H9 (cell line): Measurements from ENCODE around the gene ST6GAL2. TPM values are rescaled to one million over a fixed set of nuclear protein-coding genes. Genes with fewer than 3 reads are reported as not detected.

ENCODE experiments used
- DNase-seq: peaks from one replicate; pipeline ENCODE4 v3.0.0-alpha.2; 2017
- H2AFZ ChIP-seq: one replicate; pipeline ENCODE4 v1.6.1; 2013; ENCODE audit warnings: mild to moderate bottlenecking, low read length, control low read depth, moderate library complexity
- H2AK5ac ChIP-seq: 2 replicates; pipeline ENCODE4 v1.6.1; 2013; ENCODE audit warnings: low read length, control low read depth, mixed read lengths; ENCODE audit not compliant: insufficient read length
- H2BK120ac ChIP-seq: one replicate; pipeline ENCODE4 v1.6.1; 2013; ENCODE audit warnings: low read depth, mild to moderate bottlenecking, low read length, control low read depth, inconsistent platforms; ENCODE audit not compliant: poor library complexity, severe bottlenecking
- H2BK12ac ChIP-seq: 2 replicates; pipeline ENCODE4 v1.6.1; 2013; ENCODE audit warnings: low read length, control low read depth, mixed read lengths, low read depth; ENCODE audit not compliant: insufficient read length
- H2BK15ac ChIP-seq: 2 replicates; pipeline ENCODE4 v1.6.1; 2013; ENCODE audit warnings: low read depth, low read length, control low read depth
- H2BK20ac ChIP-seq: one replicate; pipeline ENCODE4 v1.6.1; 2013; ENCODE audit warnings: low read depth, mild to moderate bottlenecking, low read length, control low read depth, inconsistent platforms; ENCODE audit not compliant: poor library complexity, severe bottlenecking
- H2BK5ac ChIP-seq: 2 replicates; pipeline ENCODE4 v1.6.1; 2013; ENCODE audit warnings: low read length, control low read depth, mixed read lengths; ENCODE audit not compliant: insufficient read length
- H3K14ac ChIP-seq: 2 replicates; pipeline ENCODE4 v1.6.1; 2013; ENCODE audit warnings: low read length, control low read depth; ENCODE audit not compliant: insufficient read depth
- H3K18ac ChIP-seq: 2 replicates; pipeline ENCODE4 v1.6.1; 2013; ENCODE audit warnings: low read depth, mild to moderate bottlenecking, mixed read lengths, low read length, control low read depth; ENCODE audit not compliant: insufficient read length
- H3K23ac ChIP-seq: 2 replicates; pipeline ENCODE4 v1.6.1; 2013; ENCODE audit warnings: low read length, control low read depth, mixed read lengths, low read depth; ENCODE audit not compliant: insufficient read length
- H3K23me2 ChIP-seq: 2 replicates; pipeline ENCODE4 v1.6.1; 2013; ENCODE audit warnings: low read depth, mild to moderate bottlenecking, mixed read lengths, low read length, control low read depth; ENCODE audit not compliant: insufficient read length, poor library complexity, severe bottlenecking
- H3K27ac ChIP-seq: 2 replicates; pipeline ENCODE4 v1.5.1; 2013; ENCODE audit warnings: low read length, control low read depth, mixed read lengths, low read depth; ENCODE audit not compliant: insufficient read length
- H3K27me3 ChIP-seq: 2 replicates; pipeline ENCODE4 v1.6.1; 2013; ENCODE audit warnings: low read length, control low read depth, inconsistent platforms; ENCODE audit not compliant: insufficient read depth
- H3K4ac ChIP-seq: 2 replicates; pipeline ENCODE4 v1.6.1; 2013; ENCODE audit warnings: low read depth, mild to moderate bottlenecking, control low read depth, inconsistent platforms, low read length, moderate library complexity
- H3K4me1 ChIP-seq: 2 replicates; pipeline ENCODE4 v1.6.1; 2013; ENCODE audit warnings: low read length, control low read depth, inconsistent platforms; ENCODE audit not compliant: insufficient read depth
- H3K4me2 ChIP-seq: 2 replicates; pipeline ENCODE4 v1.6.1; 2013; ENCODE audit warnings: low read length, control low read depth, mixed read lengths; ENCODE audit not compliant: insufficient read length, insufficient read depth
- H3K56ac ChIP-seq: 2 replicates; pipeline ENCODE4 v1.6.1; 2013; ENCODE audit warnings: low read depth, mild to moderate bottlenecking, mixed read lengths, low read length, control low read depth; ENCODE audit not compliant: insufficient read length
- H3K79me1 ChIP-seq: 2 replicates; pipeline ENCODE4 v1.6.1; 2013; ENCODE audit warnings: low read depth, mild to moderate bottlenecking, moderate library complexity, low read length, control low read depth, inconsistent platforms; ENCODE audit not compliant: insufficient read depth, poor library complexity, severe bottlenecking
- H3K79me2 ChIP-seq: 2 replicates; pipeline ENCODE4 v1.6.1; 2013; ENCODE audit warnings: low read length, control low read depth, inconsistent platforms; ENCODE audit not compliant: insufficient read depth
- H3K9ac ChIP-seq: 2 replicates; pipeline ENCODE4 v1.6.1; 2013; ENCODE audit warnings: low read length, control low read depth, mixed read lengths; ENCODE audit not compliant: insufficient read length; ENCODE audit errors: extremely low read depth
- H3K9me3 ChIP-seq: one replicate; pipeline ENCODE4 v1.6.1; 2013; ENCODE audit warnings: low read depth, low read length, inconsistent platforms; ENCODE audit not compliant: control insufficient read depth
- H3T11ph ChIP-seq: one replicate; pipeline ENCODE4 v1.6.1; 2013; ENCODE audit warnings: mild to moderate bottlenecking, low read length, control low read depth, inconsistent platforms
- H4K20me1 ChIP-seq: one replicate; pipeline ENCODE4 v1.6.1; 2013; ENCODE audit not compliant: control insufficient read depth, insufficient read length, insufficient read depth
- H4K5ac ChIP-seq: 2 replicates; pipeline ENCODE4 v1.6.1; 2013; ENCODE audit warnings: low read depth, mild to moderate bottlenecking, mixed read lengths, low read length, control low read depth; ENCODE audit not compliant: insufficient read length
- H4K8ac ChIP-seq: replicated peaks from 2 replicates; pipeline ENCODE4 v1.6.1; 2013; ENCODE audit warnings: low read length, control low read depth, mixed read lengths, low read depth; ENCODE audit not compliant: insufficient read length
- H4K91ac ChIP-seq: 2 replicates; pipeline ENCODE4 v1.6.1; 2013; ENCODE audit warnings: low read depth, mild to moderate bottlenecking, moderate library complexity, mixed read lengths, low read length, control low read depth; ENCODE audit not compliant: insufficient read length
- H3K27ac Mint-ChIP-seq, 3 experiments: 2 replicates in 2 of 3; 3 replicates in 1 of 3; pipeline ENCODE4 v1.8.0; 2020 to 2021; ENCODE audit warnings: mixed read lengths in 3 of 3, mild to moderate bottlenecking in 1 of 3, moderate library complexity in 1 of 3
- H3K27me3 Mint-ChIP-seq: 2 replicates; pipeline ENCODE4 v1.8.0; 2021; ENCODE audit warnings: low read depth, mild to moderate bottlenecking, moderate library complexity, mixed read lengths
- H3K36me3 Mint-ChIP-seq, 3 experiments: 2 replicates in 2 of 3; 3 replicates in 1 of 3; pipeline ENCODE4 v1.8.0; 2020 to 2021; ENCODE audit warnings: low read depth in 3 of 3, mixed read lengths in 3 of 3; ENCODE audit not compliant: insufficient read depth in 1 of 3
- H3K4me1 Mint-ChIP-seq, 2 experiments: 2 replicates each; pipeline ENCODE4 v1.8.0; 2020; ENCODE audit warnings: mixed read lengths in 2 of 2
- H3K4me3 Mint-ChIP-seq, 2 experiments: 2 replicates in 1 of 2; 3 replicates in 1 of 2; pipeline ENCODE4 v1.8.0; 2020 to 2021; ENCODE audit warnings: mild to moderate bottlenecking in 2 of 2, mixed read lengths in 2 of 2, moderate library complexity in 1 of 2
- H3K9me3 Mint-ChIP-seq, 2 experiments: 2 replicates in 1 of 2; 3 replicates in 1 of 2; pipeline ENCODE4 v1.8.0; 2020; ENCODE audit warnings: mild to moderate bottlenecking in 2 of 2, mixed read lengths in 2 of 2, moderate library complexity in 1 of 2
- CTCF ChIP-seq: fragments of 200-600 bp; sonication (generic); conservative IDR thresholded peaks from 3 replicates; pipeline ENCODE4 v1.8.0; 2021; ENCODE audit warnings: antibody characterized with exemption, mild to moderate bottlenecking
- WGBS: extraction: QIAGEN DNeasy Blood & Tissue Kit; methylation state at CpG from one replicate; pipeline ENCODE4 v1.1.7; 2013; ENCODE audit warnings: missing lambda C conversion rate, low lambda C conversion rate, mixed read lengths; ENCODE audit not compliant: insufficient read length; ENCODE audit errors: extremely low coverage; 5-methylcytosine and 5-hydroxymethylcytosine counted together
- total RNA-seq: library from RNA; stranded (reverse); gene quantifications from 2 replicates; pipeline ENCODE4 v1.2.1, GENCODE V29; 2021

ST6GAL2 gene
- total RNA-seq, 1 experiment from 2014 or later, result 7.6 TPM

- Histone ChIP-seq H4K91ac (no peak overlapping the region), H3K4me2 (no peak overlapping the region), H4K20me1 (no peaks in the 10 kb centered on the region), H2BK12ac (no peak overlapping the region), H2AFZ (no peak overlapping the region), H4K5ac (no peak overlapping the region), H3K79me1 (no peaks in the 10 kb centered on the region), H2AK5ac (no peak overlapping the region), H3K18ac (no peak overlapping the region), H3K27ac (no peak overlapping the region), H2BK20ac (no peak overlapping the region), H2BK120ac (no peak overlapping the region), H3K9ac (no peak overlapping the region), H3K23ac (no peak overlapping the region), H3T11ph (no peak overlapping the region), H3K14ac (no peak overlapping the region), H2BK15ac (no peak overlapping the region), H4K8ac (no peak overlapping the region), H3K79me2 (no peaks in the 10 kb centered on the region), H2BK5ac (no peak overlapping the region), H3K4me1 (no peaks in the 10 kb centered on the region), H3K4ac (no peak overlapping the region), H3K56ac (no peak overlapping the region), H3K23me2 (no peaks in the 10 kb centered on the region), H3K27me3 (no peaks in the 10 kb centered on the region), H3K9me3 (no peaks in the 10 kb centered on the region)
- Mint-ChIP-seq H3K27ac (no peak overlapping the region), H3K27me3 (no peaks in the 10 kb centered on the region; the same call in 1 of the 2 replicates), H3K36me3 (peaks cover 2 to 4% (median 2%) of the 10 kb centered on the region in 3 experiments; a peak in 4 of 7 replicates), H3K4me1 (peaks cover 2 to 4% of the 10 kb centered on the region in 2 experiments), H3K9me3 (peaks cover 5 to 9% of the 10 kb centered on the region in 2 experiments; a peak in 4 of 5 replicates), H3K4me3 (no peak overlapping the region)
- no peak for DNase-seq
- WGBS, result no CpG with 5 or more reads among the region's 7 CpGs
- TF ChIP-seq CTCF, result no peak
Observed at GRCh38 chr2:106899786-106900530, 14.0 kb upstream of the ST6GAL2 start.
